GM12878 (cell line): ENCODE measurements around the gene RPS28. TPM values are rescaled to one million over a fixed set of nuclear protein-coding genes. Genes with fewer than 3 reads are reported as not detected.

Experiments
- BHLHE40 ChIP-seq, 2 experiments: fragments of 450-650 bp in 1 of 2; IDR thresholded peaks; 2 replicates each; pipeline ENCODE4 v1.6.1; 2011 to 2017; ENCODE audit warnings: low read depth in 2 of 2, borderline replicate concordance in 1 of 2, improper control_type of control experiment in 1 of 2, low read length in 1 of 2, mild to moderate bottlenecking in 1 of 2
- EP300 ChIP-seq, 2 experiments: fragments of 150-350 bp in 1 of 2; IDR thresholded peaks; 2 replicates each; pipeline ENCODE4 v1.6.1; 2011 to 2012; ENCODE audit warnings: low read depth in 2 of 2, low read length in 2 of 2, borderline replicate concordance in 1 of 2, improper control_type of control experiment in 1 of 2, inconsistent platforms in 1 of 2; ENCODE audit not compliant: control insufficient read depth in 1 of 2
- GATAD2B ChIP-seq: fragments of 450-650 bp; conservative IDR thresholded peaks from 2 replicates; pipeline ENCODE4 v1.6.1; 2017; ENCODE audit warnings: low read depth, mild to moderate bottlenecking, moderate library complexity
- IKZF1 ChIP-seq: fragments of 450-650 bp; conservative IDR thresholded peaks from 2 replicates; pipeline ENCODE4 v1.6.1; 2017; ENCODE audit warnings: antibody characterized with exemption, mild to moderate bottlenecking
- JUNB ChIP-seq: IDR thresholded peaks from 2 replicates; pipeline ENCODE4 v1.6.1; 2016; ENCODE audit warnings: antibody characterized with exemption, mild to moderate bottlenecking
- KLF5 ChIP-seq: fragments of 450-650 bp; IDR thresholded peaks from 2 replicates; pipeline ENCODE4 v1.6.1; 2014; ENCODE audit warnings: mild to moderate bottlenecking; ENCODE audit not compliant: partially characterized antibody
- NFYB ChIP-seq: IDR thresholded peaks from 2 replicates; pipeline ENCODE4 v1.6.1; 2011; ENCODE audit warnings: low read depth, mild to moderate bottlenecking, low read length, improper control_type of control experiment, moderate library complexity; ENCODE audit not compliant: insufficient read depth
- NKRF ChIP-seq: fragments of 450-650 bp; conservative IDR thresholded peaks from 2 replicates; pipeline ENCODE4 v1.6.1; 2017; ENCODE audit warnings: mild to moderate bottlenecking, moderate library complexity
- PAX5 ChIP-seq: IDR thresholded peaks from 2 replicates; pipeline ENCODE4 v1.6.1; 2011; ENCODE audit warnings: low read depth, low read length, borderline replicate concordance
- SKIL ChIP-seq: fragments of 450-650 bp; IDR thresholded peaks from 2 replicates; pipeline ENCODE4 v1.6.1; 2017; ENCODE audit warnings: mild to moderate bottlenecking, low read depth, inconsistent platforms; ENCODE audit not compliant: poor library complexity, severe bottlenecking
- SMARCA5 ChIP-seq: fragments of 450-650 bp; IDR thresholded peaks from 2 replicates; pipeline ENCODE4 v1.6.1; 2017; ENCODE audit warnings: mild to moderate bottlenecking
- SUZ12 ChIP-seq: fragments of 200-600 bp; sonication (generic); IDR thresholded peaks from one replicate; pipeline ENCODE4 v1.6.1; 2018; ENCODE audit warnings: antibody characterized with exemption, mild to moderate bottlenecking; ENCODE audit not compliant: unreplicated experiment
- TCF3 ChIP-seq: IDR thresholded peaks from 2 replicates; pipeline ENCODE4 v1.6.1; 2012; ENCODE audit warnings: low read depth, mild to moderate bottlenecking, low read length, borderline replicate concordance; ENCODE audit not compliant: insufficient read depth
- USF1 ChIP-seq: IDR thresholded peaks from 2 replicates; pipeline ENCODE4 v1.6.1; 2011; ENCODE audit warnings: borderline replicate concordance, low read depth, mild to moderate bottlenecking, moderate library complexity, mixed read lengths, low read length; ENCODE audit not compliant: insufficient read depth; ENCODE audit errors: extremely low read length
- USF2 ChIP-seq: IDR thresholded peaks from 2 replicates; pipeline ENCODE4 v1.6.1; 2011; ENCODE audit warnings: low read depth, low read length, improper control_type of control experiment, borderline replicate concordance
- WRNIP1 ChIP-seq: IDR thresholded peaks from 2 replicates; pipeline ENCODE4 v1.6.1; 2011; ENCODE audit warnings: low read depth, low read length, improper control_type of control experiment, borderline replicate concordance
- ZNF207 ChIP-seq: fragments of 450-650 bp; IDR thresholded peaks from 2 replicates; pipeline ENCODE4 v1.6.1; 2014; ENCODE audit warnings: antibody characterized with exemption, mild to moderate bottlenecking, borderline replicate concordance
- ZSCAN29 ChIP-seq: fragments of 450-650 bp; IDR thresholded peaks from 2 replicates; pipeline ENCODE4 v1.6.1; 2017; ENCODE audit warnings: mild to moderate bottlenecking, moderate library complexity
- polyA plus RNA-seq, 11 experiments: library from polyadenylated mRNA; depleted of rRNA in 4 of 11; unstranded in 6 of 11; stranded (reverse) in 5 of 11; fragments of >200 nt; fragmentation: Nextera tagmentation in 4 of 11; fragmentation: Illumina TruSeq in 1 of 11; extraction: Ambion mirVana in 4 of 11; extraction: Trizol in 1 of 11; gene quantifications; 1 replicate in 1 of 11; 2 replicates in 10 of 11; pipeline versions ENCODE4 v1.2.1 to v1.2.3, GENCODE V29; 2011 to 2016; ENCODE audit warnings: inconsistent platforms in 2 of 11, missing spikeins in 2 of 11, low read depth in 1 of 11
- total RNA-seq, 4 experiments: library from RNA; depleted of rRNA in 3 of 4; stranded (reverse); fragments of >200 nt in 3 of 4; fragmentation: Illumina TruSeq in 1 of 4; extraction: Trizol in 1 of 4; gene quantifications; 2 replicates each; pipeline versions ENCODE4 v1.2.1 to v1.2.3, GENCODE V29; 2013 to 2021
- TF ChIP-seq, protein P1 (sequence below): fragments of 450-650 bp; IDR thresholded peaks from 2 replicates; pipeline ENCODE4 v1.6.1; 2017; ENCODE audit warnings: mild to moderate bottlenecking

Gene RPS28
- total and polyA plus RNA-seq, 10 of the 15 experiments (the other 5 are each of a cell fraction or from before 2014, with no cell fraction given): 422 to 3,905 (median 1,580) TPM

DNA sequence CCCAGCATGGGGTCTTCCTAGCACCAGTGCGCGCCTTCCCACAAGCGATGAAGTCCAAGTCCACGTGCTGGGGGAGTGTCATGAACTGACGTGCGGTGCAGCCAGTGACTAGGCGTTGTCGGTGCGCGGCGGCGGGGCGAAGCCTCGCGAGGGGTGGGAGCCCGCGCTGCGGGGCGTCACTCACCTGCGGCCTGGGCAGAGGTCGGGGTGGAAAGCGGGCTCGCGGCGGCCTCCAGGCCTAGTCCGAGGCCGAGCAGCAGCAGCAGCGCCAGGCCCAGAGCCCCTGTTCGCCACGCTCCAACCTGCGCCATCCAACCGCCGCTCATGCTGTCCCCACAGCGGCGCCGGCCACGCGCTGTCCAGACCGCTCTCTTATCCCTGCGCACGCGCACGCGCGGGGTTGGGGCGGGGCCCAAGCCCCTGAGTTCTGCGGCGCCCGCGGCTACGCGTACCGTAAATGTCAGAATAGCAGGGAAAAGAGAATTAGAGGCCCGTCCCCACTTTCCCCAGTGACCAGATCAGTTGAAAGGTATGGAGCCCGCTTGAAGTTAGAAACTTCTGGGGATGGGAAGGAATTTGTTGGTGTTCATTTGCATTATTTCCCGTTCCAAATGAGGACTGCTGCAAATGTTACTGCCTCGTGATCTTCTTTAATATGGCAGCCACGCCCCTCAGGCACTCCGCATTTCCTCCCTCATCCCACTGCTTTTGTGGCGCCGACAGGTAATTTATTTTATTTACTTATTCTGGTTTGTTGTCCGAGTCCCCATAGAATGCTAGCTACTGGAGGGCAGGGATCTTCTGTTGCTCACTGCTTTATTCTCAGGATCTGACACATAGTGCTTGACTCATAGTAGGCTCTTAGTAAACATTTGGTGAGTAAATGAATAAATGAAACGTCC lies 13.1 kb upstream of the RPS28 start, which contains the start of gene CD320 (continued):
- peak; percentile 75 to 90; a peak in 3 of 4 replicates for TF ChIP-seq BHLHE40 (IDR thresholded peaks at IDR 0.05; ENCODE audit: borderline replicate concordance in 1 of 2, low read depth in 2 of 2, low read length in 1 of 2)
- TF ChIP-seq KLF5: peak; percentile 50
- TF ChIP-seq ZNF207: peak; percentile 50; the same call in 1 of the 2 replicates
- peak; percentile 84 for TF ChIP-seq NFYB
- TF ChIP-seq IKZF1: peak; percentile 74
- peak; percentile 52 for TF ChIP-seq GATAD2B
- peak; percentile 90 for TF ChIP-seq NKRF
- peak; percentile 65 for TF ChIP-seq SKIL
- TF ChIP-seq SMARCA5: no peak
- TF ChIP-seq JUNB: no peak
- 0 out of 2 replicates have a peak, but pooled peaks have one; percentile 12 for TF ChIP-seq TCF3
- TF ChIP-seq SUZ12: no peak
- TF ChIP-seq WRNIP1: no peak
- peak; percentile 44 for TF ChIP-seq USF2
- peak in 1 of 2 experiments; percentile 39; a peak in 1 of 4 replicates for TF ChIP-seq EP300 (IDR thresholded peaks at IDR 0.05; ENCODE audit: borderline replicate concordance in 1 of 2, control insufficient read depth in 1 of 2, low read depth in 2 of 2, low read length in 2 of 2)
- TF ChIP-seq, protein P1, sequence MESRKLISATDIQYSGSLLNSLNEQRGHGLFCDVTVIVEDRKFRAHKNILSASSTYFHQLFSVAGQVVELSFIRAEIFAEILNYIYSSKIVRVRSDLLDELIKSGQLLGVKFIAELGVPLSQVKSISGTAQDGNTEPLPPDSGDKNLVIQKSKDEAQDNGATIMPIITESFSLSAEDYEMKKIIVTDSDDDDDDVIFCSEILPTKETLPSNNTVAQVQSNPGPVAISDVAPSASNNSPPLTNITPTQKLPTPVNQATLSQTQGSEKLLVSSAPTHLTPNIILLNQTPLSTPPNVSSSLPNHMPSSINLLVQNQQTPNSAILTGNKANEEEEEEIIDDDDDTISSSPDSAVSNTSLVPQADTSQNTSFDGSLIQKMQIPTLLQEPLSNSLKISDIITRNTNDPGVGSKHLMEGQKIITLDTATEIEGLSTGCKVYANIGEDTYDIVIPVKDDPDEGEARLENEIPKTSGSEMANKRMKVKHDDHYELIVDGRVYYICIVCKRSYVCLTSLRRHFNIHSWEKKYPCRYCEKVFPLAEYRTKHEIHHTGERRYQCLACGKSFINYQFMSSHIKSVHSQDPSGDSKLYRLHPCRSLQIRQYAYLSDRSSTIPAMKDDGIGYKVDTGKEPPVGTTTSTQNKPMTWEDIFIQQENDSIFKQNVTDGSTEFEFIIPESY: no peak
- TF ChIP-seq PAX5: peak; percentile 23; the same call in 1 of the 2 replicates
- TF ChIP-seq USF1: peak; percentile 80
- peak; percentile 80; the same call in 1 of the 2 replicates for TF ChIP-seq ZSCAN29
